LNCAP (cell line): ENCODE data around the gene PSAT1.
A peak's percentile ranks its signal among the peaks of the same experiment; 100 is the strongest.

Experiments used
- CTCF ChIP-seq: fragments of 450-650 bp; IDR thresholded peaks from 2 replicates; pipeline ENCODE4 v1.5.1; 2017; ENCODE audit warnings: mild to moderate bottlenecking

PSAT1 gene

GRCh38 chr9:78296893-78297671, at the start of gene PSAT1:
Gene PSAT1 (plus strand): TSS chr9:78297125. CDS start chr9:78297211, 86 bp downstream.
- no peak for TF ChIP-seq CTCF

- no peak for TF ChIP-seq CTCF
Measured at GRCh38 chr9:78248635-78249034, 48.3 kb upstream of the PSAT1 start.

GRCh38 chr9:78249542-78249941, 47.4 kb upstream of the PSAT1 start:
- no peak for TF ChIP-seq CTCF

- no peak for TF ChIP-seq CTCF
Measured at GRCh38 chr9:78252616-78253015, 44.3 kb upstream of the PSAT1 start.

- no peak for TF ChIP-seq CTCF
Measured at GRCh38 chr9:78253285-78253684, 43.6 kb upstream of the PSAT1 start.

GRCh38 chr9:78261403-78262001, 35.4 kb upstream of the PSAT1 start:
- TF ChIP-seq CTCF, result peak; percentile 71

GRCh38 chr9:78262655-78263054, 34.3 kb upstream of the PSAT1 start:
- no peak for TF ChIP-seq CTCF
